GM12801 (cell line): ENCODE results near the gene PIP4K2A.

Experiments used
- CTCF ChIP-seq: IDR thresholded peaks from one replicate; pipeline ENCODE4 v1.5.1; 2011; ENCODE audit warnings: control low read depth; ENCODE audit not compliant: insufficient read length; ENCODE audit errors: extremely low read depth

The PIP4K2A gene

GRCh38 chr10:22629852-22630233, 84.5 kb downstream of the PIP4K2A start:
- TF ChIP-seq CTCF = no peak

GRCh38 chr10:22629126-22629525, 85.3 kb downstream of the PIP4K2A start:
- TF ChIP-seq CTCF = no peak

GRCh38 chr10:22628309-22628708, 86.1 kb downstream of the PIP4K2A start:
- TF ChIP-seq CTCF = no peak

GRCh38 chr10:22626784-22627183, 87.6 kb downstream of the PIP4K2A start:
- no peak for TF ChIP-seq CTCF

GRCh38 chr10:22625516-22626290, 88.7 kb downstream of the PIP4K2A start:
- no peak for TF ChIP-seq CTCF

GRCh38 chr10:22624287-22624738, 90.1 kb downstream of the PIP4K2A start:
- TF ChIP-seq CTCF = no peak

GRCh38 chr10:22623633-22624253, 90.6 kb downstream of the PIP4K2A start:
- TF ChIP-seq CTCF = no peak
